Measurements from ENCODE around the gene GIT1.

- TF ChIP-seq CTCF (conservative IDR thresholded peaks at IDR 0.05; ENCODE audit: low read depth, low read length) (no peak), EZH2 (IDR thresholded peaks at IDR 0.05; ENCODE audit: low read length, unreplicated experiment) (no peak), EZH2phosphoT487 (IDR thresholded peaks at IDR 0.05; ENCODE audit: borderline replicate concordance, low read length) (no peak)
Observed at GRCh38 chr17:29596811-29597210, 7.4 kb upstream of the GIT1 start.
